ENCODE results near the gene NALF2.

Gene NALF2

GRCh38 chrX:69503782-69504625 is at the start of gene NALF2:
NALF2 (plus strand) TSS chrX:69504326; CDS start chrX:69505283, 957 bp downstream.
- no peak for DNase-seq (ENCODE audit: low read depth)

- DNase-seq (ENCODE audit: low read depth), result no peak
Observed at GRCh38 chrX:69457756-69458155, 46.4 kb upstream of the NALF2 start.

- DNase-seq (ENCODE audit: low read depth), result no peak
Observed at GRCh38 chrX:69466546-69466945, 37.6 kb upstream of the NALF2 start.

- DNase-seq (ENCODE audit: low read depth), result no peak
Observed at GRCh38 chrX:69469975-69470374, 34.2 kb upstream of the NALF2 start.

GRCh38 chrX:69489625-69490024 is 14.5 kb upstream of the NALF2 start:
- DNase-seq (ENCODE audit: low read depth), result no peak

GRCh38 chrX:69493193-69493592 is 10.9 kb upstream of the NALF2 start:
- DNase-seq (ENCODE audit: low read depth), result no peak

GRCh38 chrX:69493766-69494165 is 10.4 kb upstream of the NALF2 start:
- DNase-seq (ENCODE audit: low read depth), result no peak

GRCh38 chrX:69496183-69496582 is 7.9 kb upstream of the NALF2 start:
- no peak for DNase-seq (ENCODE audit: low read depth)

GRCh38 chrX:69501429-69501828 is 2.7 kb upstream of the NALF2 start:
- DNase-seq (ENCODE audit: low read depth), result no peak

GRCh38 chrX:69503228-69503781 is 821 bp upstream of the NALF2 start:
- DNase-seq (ENCODE audit: low read depth), result no peak

GRCh38 chrX:69504626-69505612 is 793 bp downstream of the NALF2 start:
- no peak for DNase-seq (ENCODE audit: low read depth)

GRCh38 chrX:69505772-69506616 is 1.9 kb downstream of the NALF2 start:
- DNase-seq (ENCODE audit: low read depth), result no peak

GRCh38 chrX:69506617-69507499 is 2.7 kb downstream of the NALF2 start:
- DNase-seq (ENCODE audit: low read depth), result no peak

GRCh38 chrX:69507500-69507789 is 3.3 kb downstream of the NALF2 start:
- DNase-seq (ENCODE audit: low read depth), result no peak

- DNase-seq (ENCODE audit: low read depth), result no peak
Observed at GRCh38 chrX:69508610-69509009, 4.5 kb downstream of the NALF2 start.

GRCh38 chrX:69510137-69510715 is 6.1 kb downstream of the NALF2 start:
- DNase-seq (ENCODE audit: low read depth), result no peak

GRCh38 chrX:69510914-69511513 is 6.9 kb downstream of the NALF2 start:
- no peak for DNase-seq (ENCODE audit: low read depth)

- DNase-seq (ENCODE audit: low read depth), result no peak
Observed at GRCh38 chrX:69522052-69522451, 17.9 kb downstream of the NALF2 start.

GRCh38 chrX:69523314-69523713 is 19.2 kb downstream of the NALF2 start:
- no peak for DNase-seq (ENCODE audit: low read depth)

- no peak for DNase-seq (ENCODE audit: low read depth)
Observed at GRCh38 chrX:69524781-69525363, 20.7 kb downstream of the NALF2 start.

Data from stimulated activated CD8-positive, alpha-beta memory T cell treated with anti-CD3 and anti-CD28 coated beads, Interleukin-15, amount 100 ng/mL, for 24 hours (primary cell).